ENCODE measurements around the gene CAMK2G. TPM values are rescaled to one million over a fixed set of nuclear protein-coding genes. Genes with fewer than 3 reads are reported as not detected.
"Not testable (repeated sequence)": the region's sequence is repeated elsewhere in the genome, so short reads cannot be mapped to it uniquely, and the experiment has no call there.

Gene CAMK2G
- polyA plus RNA-seq, 2 of the 4 experiments (the other 2 are of a cell fraction), result 22.6 to 25.5 TPM

- TF ChIP-seq CTCF (IDR thresholded peaks at IDR 0.05) (no peak), JUN (IDR thresholded peaks at IDR 0.05) (peak; percentile 62 to 71; a peak in 2 of 5 replicates), NPAS2 (CRISPR knock-in tag; IDR thresholded peaks at IDR 0.05; ENCODE audit: borderline replicate concordance) (no peak), GATA3 (IDR thresholded peaks at IDR 0.05; ENCODE audit: borderline replicate concordance) (peak; percentile 70; the same call in 1 of the 2 replicates), RAD21 (conservative IDR thresholded peaks at IDR 0.05 in 1 of 2, IDR thresholded peaks at IDR 0.05 in 1 of 2) (no peak; a peak in 1 of 5 replicates), MYC (IDR thresholded peaks at IDR 0.05; ENCODE audit: borderline replicate concordance, low read length) (no peak)
Observed at GRCh38 chr10:73892310-73893030, 18.1 kb upstream of the CAMK2G start (continued).

GRCh38 chr10:73891540-73891939 is 17.2 kb upstream of the CAMK2G start:
- ChIA-PET POLR2A (interaction anchor here (1.1 to 7.9 kb wide), 2 partner anchors 16 to 19 kb away, joined by 10 to 98 read pairs; partner anchors contain the start of gene PLAU), CTCF (interaction anchor here (0.8 to 26.6 kb wide), 11 partner anchors 7 to 190 kb away, joined by 3 to 936 read pairs (median 15); partner anchors contain the start of gene PLAU)
- DNase-seq (ENCODE audit: low read depth in 1 of 2, low spot score in 1 of 2) (no peak), FAIRE-seq (no peak), ATAC-seq (no peak)
- Histone ChIP-seq H3K4me2 (peak overlapping the region; percentile 71; the same call in 2 of the 3 replicates), H3K9me3 (no peaks in the 10 kb centered on the region), H3K4me1 (peaks cover 79% of the 10 kb centered on the region), H3K27ac (peak overlapping the region; percentile 97 to 98), H3K4me3 (no peak overlapping the region)
- 79% methylated on average over 5 of the region's 5 CpGs for WGBS (ENCODE audit: missing lambda C conversion rate)
- TF ChIP-seq JUNB (IDR thresholded peaks at IDR 0.05) (no peak), RARB (CRISPR knock-in tag; IDR thresholded peaks at IDR 0.05) (no peak), EHMT2 (IDR thresholded peaks at IDR 0.05; ENCODE audit: low read depth) (no peak)

GRCh38 chr10:73890830-73891229 is 16.5 kb upstream of the CAMK2G start:
- FAIRE-seq; H3K9me3 ChIP-seq; ATAC-seq; H3K4me3 ChIP-seq; DNase-seq (ENCODE audit: low read depth in 1 of 2, low spot score in 1 of 2): not testable (repeated sequence)
- ChIA-PET POLR2A (interaction anchor here (1.1 to 7.9 kb wide), 2 partner anchors 17 to 20 kb away, joined by 10 to 98 read pairs; partner anchors contain the start of gene PLAU), CTCF (interaction anchor here (0.6 to 26.6 kb wide), 12 partner anchors 8 to 344 kb away, joined by 3 to 936 read pairs (median 12); partner anchors contain the start of gene PLAU)
- H3K4me2 ChIP-seq, result peak overlapping the region; percentile 71; the same call in 2 of the 3 replicates
- peaks cover 84% of the 10 kb centered on the region for H3K4me1 ChIP-seq
- WGBS (ENCODE audit: missing lambda C conversion rate), result 73% methylated on average over 3 of the region's 3 CpGs
- H3K27ac ChIP-seq, result peak overlapping the region; percentile 97 to 98

- Histone ChIP-seq H3K4me3 (no peak overlapping the region), H3K27ac (peak overlapping the region; percentile 97 to 98), H3K4me2 (no peak overlapping the region), H3K9me3 (no peaks in the 10 kb centered on the region), H3K4me1 (peaks cover 84% of the 10 kb centered on the region)
- TF ChIP-seq MYC (IDR thresholded peaks at IDR 0.05; ENCODE audit: borderline replicate concordance, low read length) (no peak), SMC3 (IDR thresholded peaks at IDR 0.05) (no peak), EHF (CRISPR knock-in tag; IDR thresholded peaks at IDR 0.05) (no peak), SREBF2 (IDR thresholded peaks at IDR 0.05) (no peak), ATOH8 (CRISPR knock-in tag; IDR thresholded peaks at IDR 0.05; ENCODE audit: low read depth) (no peak), ELK1 (IDR thresholded peaks at IDR 0.05; ENCODE audit: low read depth, low read length) (no peak), RAD21 (conservative IDR thresholded peaks at IDR 0.05 in 1 of 2, IDR thresholded peaks at IDR 0.05 in 1 of 2) (no peak), KDM5A (IDR thresholded peaks at IDR 0.05) (no peak), ZC3H11A (IDR thresholded peaks at IDR 0.05) (no peak), RARB (CRISPR knock-in tag; IDR thresholded peaks at IDR 0.05) (no peak), CTCF (IDR thresholded peaks at IDR 0.05) (no peak), E2F6 (IDR thresholded peaks at IDR 0.05; ENCODE audit: borderline replicate concordance, low read depth) (no peak), CHD4 (IDR thresholded peaks at IDR 0.05; ENCODE audit: borderline replicate concordance) (no peak), JUNB (IDR thresholded peaks at IDR 0.05) (no peak), HES2 (IDR thresholded peaks at IDR 0.05) (no peak), NPAS2 (CRISPR knock-in tag; IDR thresholded peaks at IDR 0.05; ENCODE audit: borderline replicate concordance) (no peak), HEYL (CRISPR knock-in tag; IDR thresholded peaks at IDR 0.05) (no peak)
- ChIA-PET CTCF (interaction anchor here (0.6 to 26.6 kb wide), 10 partner anchors 9 to 345 kb away, joined by 4 to 936 read pairs (median 28); partner anchors contain the start of gene PLAU), POLR2A (interaction anchor here (0.7 to 7.9 kb wide), 2 partner anchors 17 to 73 kb away, joined by 6 to 98 read pairs; no protein-coding TSS in a partner anchor)
- DNase-seq (ENCODE audit: low read depth in 1 of 2, low spot score in 1 of 2) (no peak), FAIRE-seq (no peak), ATAC-seq (no peak)
- 91% methylated on average over 5 of the region's 5 CpGs for WGBS (ENCODE audit: missing lambda C conversion rate)
Observed at GRCh38 chr10:73890261-73890660, 15.9 kb upstream of the CAMK2G start.
